AG09319 (cell line): ENCODE measurements around the gene CDC20.

Source experiments
- DNase-seq: peaks from one replicate; pipeline ENCODE4 v3.0.0-alpha.2; 2010; ENCODE audit warnings: low read depth; ENCODE audit errors: extremely low read depth
- TF ChIP-seq, protein P1 (sequence below): IDR thresholded peaks from 2 replicates; pipeline ENCODE4 v1.5.1; 2011; ENCODE audit warnings: low read depth, mild to moderate bottlenecking, inconsistent platforms, low read length, moderate library complexity

The CDC20 gene

DNA sequence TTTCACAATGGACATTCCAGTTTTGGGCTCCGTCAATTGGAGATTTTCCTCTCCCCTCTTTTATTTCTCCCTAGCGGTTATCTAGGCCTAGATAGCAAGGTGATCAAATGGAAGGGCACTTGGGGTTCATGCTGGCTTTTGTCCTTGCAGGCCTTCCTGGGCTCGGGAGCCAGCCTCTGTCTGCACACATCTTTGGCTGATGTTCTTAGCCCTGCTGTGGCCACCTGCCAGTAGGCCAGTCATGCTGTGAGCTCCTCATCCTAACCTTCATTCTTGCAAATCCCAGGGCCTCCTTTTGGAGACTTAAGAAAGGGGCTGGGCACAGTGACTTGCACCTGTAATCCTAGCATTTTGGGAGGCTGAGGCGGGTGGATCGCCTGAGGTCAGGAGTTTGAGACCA is 44.5 kb upstream of the CDC20 start:
- TF ChIP-seq, protein P1, sequence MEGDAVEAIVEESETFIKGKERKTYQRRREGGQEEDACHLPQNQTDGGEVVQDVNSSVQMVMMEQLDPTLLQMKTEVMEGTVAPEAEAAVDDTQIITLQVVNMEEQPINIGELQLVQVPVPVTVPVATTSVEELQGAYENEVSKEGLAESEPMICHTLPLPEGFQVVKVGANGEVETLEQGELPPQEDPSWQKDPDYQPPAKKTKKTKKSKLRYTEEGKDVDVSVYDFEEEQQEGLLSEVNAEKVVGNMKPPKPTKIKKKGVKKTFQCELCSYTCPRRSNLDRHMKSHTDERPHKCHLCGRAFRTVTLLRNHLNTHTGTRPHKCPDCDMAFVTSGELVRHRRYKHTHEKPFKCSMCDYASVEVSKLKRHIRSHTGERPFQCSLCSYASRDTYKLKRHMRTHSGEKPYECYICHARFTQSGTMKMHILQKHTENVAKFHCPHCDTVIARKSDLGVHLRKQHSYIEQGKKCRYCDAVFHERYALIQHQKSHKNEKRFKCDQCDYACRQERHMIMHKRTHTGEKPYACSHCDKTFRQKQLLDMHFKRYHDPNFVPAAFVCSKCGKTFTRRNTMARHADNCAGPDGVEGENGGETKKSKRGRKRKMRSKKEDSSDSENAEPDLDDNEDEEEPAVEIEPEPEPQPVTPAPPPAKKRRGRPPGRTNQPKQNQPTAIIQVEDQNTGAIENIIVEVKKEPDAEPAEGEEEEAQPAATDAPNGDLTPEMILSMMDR: no peak
- DNase-seq: no peak

DNA sequence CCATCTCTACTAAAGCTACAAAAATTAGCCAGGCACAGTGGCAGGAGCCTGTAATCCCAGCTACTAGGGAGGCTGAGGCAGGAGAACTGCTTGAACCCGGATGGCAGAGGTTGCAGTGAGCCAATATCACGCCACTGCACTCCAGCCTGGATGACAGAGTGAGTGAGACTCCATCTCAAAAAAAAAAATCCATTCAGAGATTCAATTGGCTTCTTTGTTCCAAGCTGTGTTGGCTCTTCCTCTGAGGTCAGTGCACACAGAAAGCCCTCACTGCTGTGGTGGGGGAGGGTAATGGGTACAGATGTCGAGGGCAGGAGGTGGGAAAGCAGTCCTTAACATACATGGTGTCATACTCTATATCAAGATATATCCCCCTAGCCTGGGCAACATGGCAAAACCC is 43.3 kb upstream of the CDC20 start:
- TF ChIP-seq, protein P1: no peak
- DNase-seq: no peak

DNA sequence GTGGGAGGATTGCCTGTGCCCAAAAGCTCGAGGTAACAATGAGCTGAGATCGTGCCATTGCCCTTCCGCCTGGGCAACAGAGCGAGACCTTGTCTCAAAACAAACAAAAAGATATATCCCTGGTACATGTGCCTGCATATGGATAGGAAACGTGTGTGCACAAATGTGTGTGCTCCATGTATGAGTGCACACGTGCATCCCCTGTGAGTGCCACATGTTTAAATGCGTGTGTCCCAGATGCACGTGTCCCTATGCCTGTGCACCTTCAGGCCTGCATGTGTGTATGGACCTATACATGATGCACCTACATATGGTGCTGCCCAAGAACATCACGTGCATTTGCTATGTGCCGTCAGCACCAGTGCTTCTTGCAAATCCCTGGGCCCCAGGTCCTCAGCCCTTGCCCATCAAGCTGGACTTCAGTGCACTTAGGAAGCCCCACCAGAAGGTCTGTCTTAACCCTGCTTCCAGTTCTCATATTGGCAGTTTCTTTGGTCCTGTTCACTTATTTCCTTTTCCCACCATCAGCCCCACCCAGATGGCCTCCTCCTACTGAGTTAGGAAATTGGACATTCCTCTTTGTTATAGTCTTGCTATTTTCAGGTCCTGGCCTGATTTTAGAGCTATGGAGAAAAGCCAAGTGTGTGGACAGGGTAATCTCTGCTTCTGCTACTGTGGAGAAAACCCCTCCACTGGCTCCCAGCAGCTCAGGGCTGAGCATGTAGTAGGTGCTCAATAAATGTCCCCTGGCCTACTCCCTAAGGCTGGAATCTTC is 42.6 kb upstream of the CDC20 start:
- TF ChIP-seq, protein P1: no peak
- no peak for DNase-seq

DNA sequence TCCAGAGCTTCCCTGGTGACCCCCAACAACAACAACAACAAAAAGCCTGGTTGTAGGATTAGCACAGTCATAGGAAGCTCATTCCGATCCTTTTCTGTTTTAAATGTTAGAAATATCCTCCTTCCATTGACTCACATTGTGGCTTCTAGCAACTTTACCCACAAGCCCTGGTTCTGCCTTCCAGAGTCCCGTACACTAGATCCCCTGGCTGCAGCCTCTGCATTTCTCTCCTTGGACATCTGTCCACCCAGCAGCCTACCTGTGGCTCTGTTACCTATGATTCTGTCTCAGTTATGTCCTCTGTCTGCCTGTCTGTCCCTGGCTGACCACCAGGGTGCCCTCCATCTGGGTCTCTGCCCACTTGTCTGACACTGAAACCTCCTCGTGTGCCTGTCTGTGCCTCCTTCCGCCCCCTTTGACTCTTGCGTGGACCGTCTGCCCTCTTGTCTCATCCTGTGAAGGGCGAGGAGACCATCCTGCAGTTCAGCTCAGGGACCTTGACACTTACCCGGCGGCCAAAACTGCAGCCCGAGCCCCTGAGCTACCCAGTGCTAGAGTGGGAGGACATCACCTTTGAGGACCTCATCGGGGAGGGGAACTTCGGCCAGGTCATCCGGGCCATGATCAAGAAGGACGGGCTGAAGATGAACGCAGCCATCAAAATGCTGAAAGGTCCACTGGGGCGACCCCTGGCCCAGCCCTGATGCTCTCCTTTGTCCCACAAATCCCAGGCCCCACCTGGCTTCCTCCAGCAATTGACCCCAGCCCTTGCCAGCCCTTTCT is 41.9 kb upstream of the CDC20 start:
- no peak for DNase-seq
- TF ChIP-seq, protein P1: peak; percentile 3

DNA sequence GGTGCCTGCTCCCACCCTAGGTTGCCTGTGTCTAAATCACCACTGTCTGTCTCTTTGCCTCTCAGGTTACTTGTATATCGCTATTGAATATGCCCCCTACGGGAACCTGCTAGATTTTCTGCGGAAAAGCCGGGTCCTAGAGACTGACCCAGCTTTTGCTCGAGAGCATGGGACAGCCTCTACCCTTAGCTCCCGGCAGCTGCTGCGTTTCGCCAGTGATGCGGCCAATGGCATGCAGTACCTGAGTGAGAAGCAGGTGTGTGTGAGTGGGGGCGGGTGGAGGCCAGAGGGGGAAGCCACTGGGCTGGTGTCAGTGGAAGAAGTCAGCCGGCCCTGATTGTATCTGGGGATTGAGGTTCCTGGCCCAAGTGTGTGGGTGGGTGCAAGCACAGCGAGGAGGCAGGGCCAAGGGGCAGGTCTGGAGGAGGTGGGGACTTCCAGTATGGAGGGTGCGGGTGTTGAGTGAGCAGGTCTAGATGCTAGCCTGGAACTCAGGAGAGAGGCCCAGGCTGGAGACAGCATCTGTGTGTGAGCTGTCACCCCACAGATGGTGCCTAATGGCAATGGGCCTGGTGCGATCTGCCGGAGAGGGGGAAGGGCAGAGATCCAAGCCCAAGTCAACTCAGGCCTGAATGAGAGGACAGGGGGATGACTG is 40.8 kb upstream of the CDC20 start:
- DNase-seq: no peak
- TF ChIP-seq, protein P1: no peak

DNA sequence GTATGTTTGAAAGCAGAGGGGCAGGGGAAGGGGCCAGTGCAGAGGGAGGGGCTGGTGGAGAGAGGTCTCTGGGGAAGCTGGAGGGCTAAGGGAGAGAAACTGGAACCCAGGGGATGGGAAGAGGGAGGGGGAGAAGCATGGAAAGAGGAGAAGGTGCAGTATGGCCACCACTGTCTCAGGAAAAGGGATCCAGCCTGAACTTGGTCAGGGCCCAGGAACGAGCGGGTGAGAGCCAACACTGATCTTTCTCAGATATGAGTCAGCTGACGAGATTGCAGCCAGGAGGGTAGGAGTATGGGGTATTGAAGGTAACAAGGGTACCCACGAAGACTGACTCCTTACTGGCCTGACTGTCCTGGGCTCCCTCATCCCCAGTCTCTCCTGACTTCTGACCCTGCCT is 40.0 kb upstream of the CDC20 start:
- TF ChIP-seq, protein P1: no peak
- no peak for DNase-seq

DNA sequence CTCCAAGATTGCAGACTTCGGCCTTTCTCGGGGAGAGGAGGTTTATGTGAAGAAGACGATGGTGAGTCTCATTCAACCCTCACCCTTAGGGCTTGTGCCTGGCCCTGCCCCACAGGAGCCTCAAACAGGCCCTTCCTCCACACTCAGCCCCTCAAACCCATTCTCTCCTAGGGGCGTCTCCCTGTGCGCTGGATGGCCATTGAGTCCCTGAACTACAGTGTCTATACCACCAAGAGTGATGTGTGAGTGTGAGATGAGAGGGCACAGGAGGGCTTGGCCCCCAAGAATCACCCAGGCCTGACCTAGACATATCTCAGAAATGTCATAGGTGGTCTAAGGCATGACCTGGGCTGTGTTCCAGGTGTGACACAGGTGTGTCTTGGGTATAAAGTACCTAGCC is 39.5 kb upstream of the CDC20 start:
- no peak for DNase-seq
- TF ChIP-seq, protein P1: no peak
